GM19239 (cell line): ENCODE data around the gene SYTL3.

Experiments
- DNase-seq: peaks from one replicate; pipeline ENCODE4 v3.0.0; 2011; ENCODE audit warnings: low spot score; ENCODE audit not compliant: insufficient read length
- FAIRE-seq: peaks from 2 replicates; lab custom pipeline; 2011; peaks lifted over from hg19 to GRCh38; lab: Jason Lieb, UNC

Gene SYTL3

GRCh38 chr6:158751921-158752320, 102.1 kb downstream of the SYTL3 start:
- FAIRE-seq = peak; percentile 61

GRCh38 chr6:158752613-158753012, 102.8 kb downstream of the SYTL3 start:
- FAIRE-seq = no peak
- no peak for DNase-seq

More at GRCh38 chr6:158751921-158752320, 102.1 kb downstream of the SYTL3 start:
- no peak for DNase-seq

GRCh38 chr6:158753811-158754210, 104.0 kb downstream of the SYTL3 start:
- no peak for DNase-seq
- FAIRE-seq = no peak

- no peak for DNase-seq
- no peak for FAIRE-seq
Measured at GRCh38 chr6:158754738-158755137, 104.9 kb downstream of the SYTL3 start.

GRCh38 chr6:158755636-158756035, 105.8 kb downstream of the SYTL3 start:
- DNase-seq = no peak
- no peak for FAIRE-seq

- no peak for DNase-seq
- no peak for FAIRE-seq
Measured at GRCh38 chr6:158756126-158756525, 106.3 kb downstream of the SYTL3 start.

- FAIRE-seq = no peak
- DNase-seq = no peak
Measured at GRCh38 chr6:158756977-158757752, 107.3 kb downstream of the SYTL3 start.

GRCh38 chr6:158757753-158758090, 107.9 kb downstream of the SYTL3 start:
- FAIRE-seq (no peak), DNase-seq (no peak)

- DNase-seq (no peak), FAIRE-seq (no peak)
Measured at GRCh38 chr6:158758451-158758860, 108.6 kb downstream of the SYTL3 start.

- DNase-seq = no peak
Measured at GRCh38 chr6:158758941-158759479, 109.2 kb downstream of the SYTL3 start.

GRCh38 chr6:158759966-158760617, 110.2 kb downstream of the SYTL3 start:
- no peak for FAIRE-seq
- no peak for DNase-seq

More at GRCh38 chr6:158758941-158759479, 109.2 kb downstream of the SYTL3 start:
- FAIRE-seq = no peak

- FAIRE-seq (no peak), DNase-seq (no peak)
Measured at GRCh38 chr6:158760618-158761250, 110.9 kb downstream of the SYTL3 start.

GRCh38 chr6:158761746-158762145, 111.9 kb downstream of the SYTL3 start:
- DNase-seq (no peak), FAIRE-seq (peak; percentile 23)

GRCh38 chr6:158762787-158763433, 113.1 kb downstream of the SYTL3 start:
- FAIRE-seq (no peak), DNase-seq (no peak)

GRCh38 chr6:158763434-158764182, 113.8 kb downstream of the SYTL3 start:
- no peak for FAIRE-seq

GRCh38 chr6:158764183-158764849, 114.5 kb downstream of the SYTL3 start:
- FAIRE-seq = no peak
- no peak for DNase-seq

More at GRCh38 chr6:158763434-158764182, 113.8 kb downstream of the SYTL3 start:
- DNase-seq = no peak

- no peak for FAIRE-seq
- no peak for DNase-seq
Measured at GRCh38 chr6:158764926-158765325, 115.1 kb downstream of the SYTL3 start.

- FAIRE-seq = no peak
- DNase-seq = no peak
Measured at GRCh38 chr6:158765499-158766068, 115.7 kb downstream of the SYTL3 start.
